Right renal pelvis (tissue), 4 donors: ENCODE data around the gene MARCKS. TPM values are rescaled to one million over a fixed set of nuclear protein-coding genes. Genes with fewer than 3 reads are reported as not detected.

Experiments
- polyA plus RNA-seq, 4 donors: library from polyadenylated mRNA; unstranded; fragments of 120-200 nt; gene quantifications; one replicate each; pipeline ENCODE4 v1.2.1, GENCODE V29; 2013; ENCODE audit not compliant: insufficient read length in 4 of 4

The MARCKS gene
- polyA plus RNA-seq, 4 donors, result 260 to 308 (median 301) TPM

Other genes with a start within 250 kb of the MARCKS start
- 100 to 1,000 TPM; 235 to 268 (median 264) TPM for gene HDAC2, start 113.8 kb downstream of the MARCKS start, polyA plus RNA-seq